GM21529 (cell line): ENCODE results near the gene MALRD1.

Experiments used
- ATAC-seq: cut with Tn5 transposase; IDR thresholded peaks from one replicate; pipeline ENCODE4 v1.9.1; 2021; ENCODE audit not compliant: unreplicated experiment

MALRD1 gene

GRCh38 chr10:19212590-19212989, 164.0 kb downstream of the MALRD1 start:
- ATAC-seq: no peak

GRCh38 chr10:19221216-19221615, 172.6 kb downstream of the MALRD1 start:
- no peak for ATAC-seq

- ATAC-seq: no peak
Measured at GRCh38 chr10:19226025-19226424, 177.4 kb downstream of the MALRD1 start.

GRCh38 chr10:19231034-19231433, 182.4 kb downstream of the MALRD1 start:
- ATAC-seq: no peak

- ATAC-seq: no peak
Measured at GRCh38 chr10:19245889-19246752, 197.5 kb downstream of the MALRD1 start.

GRCh38 chr10:19247843-19248242, 199.2 kb downstream of the MALRD1 start:
- no peak for ATAC-seq

- ATAC-seq: no peak
Measured at GRCh38 chr10:19250546-19250945, 201.9 kb downstream of the MALRD1 start.

- no peak for ATAC-seq
Measured at GRCh38 chr10:19252531-19252930, 203.9 kb downstream of the MALRD1 start.

GRCh38 chr10:19256331-19256730, 207.7 kb downstream of the MALRD1 start:
- no peak for ATAC-seq

- no peak for ATAC-seq
Measured at GRCh38 chr10:19263262-19263661, 214.7 kb downstream of the MALRD1 start.

- no peak for ATAC-seq
Measured at GRCh38 chr10:19283285-19283684, 234.7 kb downstream of the MALRD1 start.

GRCh38 chr10:19283786-19284185, 235.2 kb downstream of the MALRD1 start:
- ATAC-seq: no peak

- no peak for ATAC-seq
Measured at GRCh38 chr10:19290770-19291169, 242.2 kb downstream of the MALRD1 start.

GRCh38 chr10:19294233-19294632, 245.6 kb downstream of the MALRD1 start:
- no peak for ATAC-seq

- ATAC-seq: no peak
Measured at GRCh38 chr10:19299645-19300044, 251.0 kb downstream of the MALRD1 start.

- ATAC-seq: no peak
Measured at GRCh38 chr10:19302117-19302516, 253.5 kb downstream of the MALRD1 start.

- no peak for ATAC-seq
Measured at GRCh38 chr10:19310066-19310465, 261.5 kb downstream of the MALRD1 start.

GRCh38 chr10:19316204-19316870, 267.7 kb downstream of the MALRD1 start:
- ATAC-seq: no peak

- ATAC-seq: no peak
Measured at GRCh38 chr10:19317952-19318351, 269.4 kb downstream of the MALRD1 start.

- no peak for ATAC-seq
Measured at GRCh38 chr10:19325581-19325980, 277.0 kb downstream of the MALRD1 start.

GRCh38 chr10:19328582-19328981, 280.0 kb downstream of the MALRD1 start:
- no peak for ATAC-seq

- ATAC-seq: no peak
Measured at GRCh38 chr10:19329475-19329874, 280.9 kb downstream of the MALRD1 start.
